Effector memory CD4-positive, alpha-beta T cell (primary cell): ENCODE measurements around the gene GRIP1.

Source experiments
- DNase-seq, 3 donors: peaks; one replicate each; pipeline ENCODE4 v3.0.0-alpha.2; 2020
- H3K27ac ChIP-seq: 2 replicates; pipeline ENCODE4 v1.7.0; 2013; ENCODE audit warnings: mild to moderate bottlenecking, low read length, moderate library complexity; ENCODE audit not compliant: insufficient read depth, poor library complexity, severe bottlenecking
- H3K27me3 ChIP-seq: replicated peaks from 2 replicates; pipeline ENCODE4 v1.7.0; 2013; ENCODE audit warnings: mild to moderate bottlenecking, low read length; ENCODE audit not compliant: insufficient read depth, control insufficient read depth, poor library complexity, severe bottlenecking
- H3K36me3 ChIP-seq: 2 replicates; pipeline ENCODE4 v1.7.0; 2013; ENCODE audit warnings: mild to moderate bottlenecking, low read length, moderate library complexity; ENCODE audit not compliant: control insufficient read depth, insufficient read depth
- H3K4me1 ChIP-seq: 2 replicates; pipeline ENCODE4 v1.7.0; 2013; ENCODE audit warnings: low read length, mild to moderate bottlenecking; ENCODE audit not compliant: control insufficient read depth, insufficient read depth, poor library complexity, severe bottlenecking
- H3K4me3 ChIP-seq: 2 replicates; pipeline ENCODE4 v1.7.0; 2013; ENCODE audit warnings: low read length, low read depth, mild to moderate bottlenecking; ENCODE audit not compliant: insufficient read depth, poor library complexity, severe bottlenecking
- H3K9me3 ChIP-seq: 2 replicates; pipeline ENCODE4 v1.7.0; 2013; ENCODE audit warnings: mild to moderate bottlenecking, low read length, moderate library complexity; ENCODE audit not compliant: control insufficient read depth

Gene GRIP1

DNA sequence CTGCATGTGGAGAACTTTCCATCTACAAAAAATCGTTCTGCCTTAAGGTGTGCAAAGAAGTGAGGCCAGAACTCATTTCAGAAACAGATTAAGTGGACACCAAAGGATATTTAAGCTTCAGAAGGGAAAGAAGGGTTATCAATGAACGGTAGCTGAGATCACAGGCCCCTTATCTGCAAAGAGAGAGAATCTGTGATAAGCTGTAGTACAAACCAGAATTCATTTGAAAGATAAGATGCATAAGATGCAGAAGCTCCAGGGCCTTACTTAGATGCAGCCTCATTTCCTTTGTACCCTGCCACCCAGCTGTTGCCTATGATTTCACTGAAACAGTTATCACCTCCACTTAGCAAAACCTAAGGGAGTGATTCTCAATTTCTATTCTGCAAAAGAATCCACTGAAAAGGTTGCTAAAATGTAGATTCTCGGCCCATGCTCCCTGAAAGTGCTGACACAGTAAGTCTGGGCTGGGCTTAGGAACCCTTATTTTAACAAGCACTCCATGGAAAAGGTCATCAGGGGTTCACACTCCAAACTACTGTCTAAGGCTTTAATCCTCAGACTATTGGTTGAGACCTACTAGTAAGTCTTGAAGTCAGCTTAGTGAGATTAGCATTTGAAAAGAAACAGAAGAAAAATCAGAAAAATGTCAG lies 311.7 kb downstream of the GRIP1 start:
- Histone ChIP-seq H3K27ac (no peak overlapping the region), H3K4me3 (no peak overlapping the region), H3K9me3 (no peaks in the 10 kb centered on the region), H3K27me3 (no peaks in the 10 kb centered on the region), H3K36me3 (no peaks in the 10 kb centered on the region), H3K4me1 (no peaks in the 10 kb centered on the region)
- no peak for DNase-seq

DNA sequence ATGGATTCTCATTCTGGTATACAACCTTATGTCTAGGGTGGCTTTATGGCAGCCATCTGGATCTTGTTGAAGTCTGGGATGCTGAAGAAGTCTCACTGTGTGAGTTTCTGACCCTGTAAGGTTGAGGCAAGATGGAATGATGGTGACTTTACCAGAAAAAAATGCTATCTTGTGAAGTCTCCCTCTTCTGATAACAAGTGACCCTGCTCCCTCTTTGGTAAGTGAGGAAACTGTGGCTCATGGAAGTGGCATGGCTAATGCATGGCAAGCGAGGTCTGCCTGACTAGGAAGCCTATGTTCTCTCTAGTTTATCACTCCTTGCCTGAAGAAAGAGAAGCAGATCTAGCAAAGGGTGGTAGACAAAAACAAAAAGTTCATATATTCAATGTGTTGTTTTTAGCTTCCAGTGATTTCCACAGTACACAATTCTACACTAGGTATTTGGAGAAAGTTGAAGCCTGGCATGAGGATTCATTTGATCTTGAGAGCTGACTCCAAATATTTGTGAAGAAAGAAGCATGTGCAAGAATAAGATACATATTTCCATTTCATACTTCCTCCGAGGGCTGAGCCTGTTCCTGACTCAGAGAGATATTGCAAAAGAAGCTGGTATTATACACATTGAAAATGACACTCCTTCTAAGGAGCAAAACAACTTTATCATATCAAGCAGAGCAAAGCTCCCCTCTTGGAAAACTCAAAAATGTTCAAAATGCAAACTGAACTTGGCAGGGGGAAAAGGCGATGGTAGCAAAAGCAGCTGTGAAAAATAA lies 313.0 kb downstream of the GRIP1 start:
- Histone ChIP-seq H3K4me1 (no peaks in the 10 kb centered on the region), H3K27me3 (no peaks in the 10 kb centered on the region), H3K4me3 (no peak overlapping the region), H3K36me3 (no peaks in the 10 kb centered on the region), H3K9me3 (no peaks in the 10 kb centered on the region), H3K27ac (no peak overlapping the region)
- DNase-seq = no peak

DNA sequence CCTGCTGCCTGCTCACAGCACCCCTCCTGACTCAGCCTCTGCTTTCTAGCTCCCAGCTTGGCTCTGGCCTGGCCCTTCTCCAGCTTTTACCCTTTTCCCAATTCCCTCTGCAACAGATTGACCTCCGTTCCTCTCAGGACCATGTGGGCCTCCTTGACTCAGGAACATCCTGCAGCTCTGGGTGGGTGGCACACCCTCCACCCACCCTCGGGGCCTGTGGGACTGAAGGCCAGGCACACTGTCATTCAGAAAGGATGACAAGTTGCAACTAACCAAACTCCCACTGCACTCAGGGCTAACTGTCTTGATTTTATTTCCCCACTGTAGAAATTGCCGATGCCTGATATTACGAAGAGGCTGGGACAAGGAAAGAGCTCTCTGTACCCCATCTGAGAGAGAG lies 317.2 kb downstream of the GRIP1 start:
- DNase-seq = no peak
- Histone ChIP-seq H3K9me3 (no peaks in the 10 kb centered on the region), H3K4me3 (no peak overlapping the region), H3K27me3 (no peaks in the 10 kb centered on the region), H3K4me1 (no peaks in the 10 kb centered on the region), H3K36me3 (no peaks in the 10 kb centered on the region), H3K27ac (no peak overlapping the region)

GRCh38 chr12:66359300-66359699 lies 319.6 kb downstream of the GRIP1 start:
- Histone ChIP-seq H3K36me3 (no peaks in the 10 kb centered on the region), H3K4me3 (no peak overlapping the region)

GRCh38 chr12:66354291-66354690 lies 324.6 kb downstream of the GRIP1 start:
- H3K27ac ChIP-seq = no peak overlapping the region
- no peaks in the 10 kb centered on the region for H3K4me1 ChIP-seq
- DNase-seq = no peak
- H3K36me3 ChIP-seq = peaks cover 6% of the 10 kb centered on the region
- H3K9me3 ChIP-seq = no peaks in the 10 kb centered on the region
- no peaks in the 10 kb centered on the region for H3K27me3 ChIP-seq
- no peak overlapping the region for H3K4me3 ChIP-seq

More at GRCh38 chr12:66359300-66359699, 319.6 kb downstream of the GRIP1 start:
- H3K4me1 ChIP-seq = no peaks in the 10 kb centered on the region
- H3K9me3 ChIP-seq = no peaks in the 10 kb centered on the region
- no peak for DNase-seq
- no peaks in the 10 kb centered on the region for H3K27me3 ChIP-seq
- H3K27ac ChIP-seq = no peak overlapping the region

GRCh38 chr12:66352899-66353298 lies 326.0 kb downstream of the GRIP1 start:
- Histone ChIP-seq H3K27ac (no peak overlapping the region), H3K4me1 (no peaks in the 10 kb centered on the region), H3K9me3 (no peaks in the 10 kb centered on the region), H3K27me3 (no peaks in the 10 kb centered on the region), H3K4me3 (no peak overlapping the region), H3K36me3 (peaks cover 6% of the 10 kb centered on the region)
- DNase-seq = no peak

DNA sequence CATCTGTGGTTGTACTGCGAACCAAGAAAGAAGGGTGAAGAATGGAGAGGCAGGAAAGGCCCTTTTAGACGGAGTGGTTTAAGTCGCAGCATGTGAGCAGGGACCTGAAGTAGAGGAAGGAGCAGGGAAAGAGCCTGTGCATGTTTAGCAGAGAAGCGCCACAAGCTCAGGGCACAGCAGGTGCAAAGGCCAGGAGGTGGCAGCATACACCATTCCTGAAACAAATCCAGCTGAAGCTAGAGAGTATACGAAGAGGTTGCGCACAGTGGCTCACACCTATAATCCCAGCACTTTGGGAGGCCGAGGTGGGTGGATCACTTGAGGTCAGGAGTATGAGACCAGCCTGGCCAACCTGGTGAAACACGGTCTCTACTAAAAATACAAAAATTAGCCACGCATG lies 326.7 kb downstream of the GRIP1 start:
- DNase-seq = no peak
- Histone ChIP-seq H3K36me3 (peaks cover 6% of the 10 kb centered on the region), H3K9me3 (no peaks in the 10 kb centered on the region), H3K4me1 (no peaks in the 10 kb centered on the region), H3K4me3 (no peak overlapping the region), H3K27ac (no peak overlapping the region), H3K27me3 (no peaks in the 10 kb centered on the region)

- no peak for DNase-seq
- no peaks in the 10 kb centered on the region for H3K9me3 ChIP-seq
- H3K27me3 ChIP-seq = no peaks in the 10 kb centered on the region
- H3K4me1 ChIP-seq = no peaks in the 10 kb centered on the region
- no peak overlapping the region for H3K27ac ChIP-seq
- H3K4me3 ChIP-seq = no peak overlapping the region
- peaks cover 6% of the 10 kb centered on the region for H3K36me3 ChIP-seq
These were observed 327.6 kb downstream of the GRIP1 start for GRCh38 chr12:66351301-66351700.

- Histone ChIP-seq H3K9me3 (peaks cover 2% of the 10 kb centered on the region), H3K36me3 (peaks cover 25% of the 10 kb centered on the region), H3K27me3 (no peaks in the 10 kb centered on the region), H3K4me1 (no peaks in the 10 kb centered on the region), H3K27ac (no peak overlapping the region), H3K4me3 (no peak overlapping the region)
- no peak for DNase-seq
These were observed 332.9 kb downstream of the GRIP1 start for GRCh38 chr12:66345956-66346355.

- no peak for DNase-seq
- no peaks in the 10 kb centered on the region for H3K27me3 ChIP-seq
- no peaks in the 10 kb centered on the region for H3K4me1 ChIP-seq
- H3K27ac ChIP-seq = no peak overlapping the region
- peaks cover 7% of the 10 kb centered on the region for H3K9me3 ChIP-seq
- H3K4me3 ChIP-seq = no peak overlapping the region
- peaks cover 32% of the 10 kb centered on the region for H3K36me3 ChIP-seq
These were observed 333.7 kb downstream of the GRIP1 start for GRCh38 chr12:66345212-66345611.
